ENCODE data around the gene TMEM108. TPM values are rescaled to one million over a fixed set of nuclear protein-coding genes. Genes with fewer than 3 reads are reported as not detected.

Gene TMEM108
- total and polyA plus RNA-seq, 11 donors = 0.14 to 2.8 (median 0.57) TPM

DNA sequence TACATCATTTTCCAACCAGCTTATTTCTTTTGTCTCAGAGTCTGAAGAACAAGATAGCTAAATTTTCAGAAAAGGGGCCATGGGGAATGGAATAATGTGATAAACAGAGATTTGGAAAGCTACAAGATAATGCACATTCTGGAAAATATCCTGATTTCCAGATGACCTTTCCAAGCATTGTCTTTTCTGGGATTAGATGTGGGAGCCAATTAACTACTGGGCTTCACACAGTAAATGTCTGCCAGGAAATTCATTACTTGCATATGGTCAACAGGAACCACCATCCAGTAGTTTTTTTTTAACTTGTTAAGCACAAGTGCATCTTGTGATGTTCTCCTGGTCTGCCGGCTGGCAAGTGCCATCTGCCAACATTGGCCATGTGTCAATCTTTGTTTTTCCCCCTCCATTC, 230.5 kb downstream of the TMEM108 start:
- 16 to 27% (median 25%) methylated on average over 1 of the region's 1 CpG for WGBS, 4 donors
- no peak for TF ChIP-seq POLR2A (IDR thresholded peaks at IDR 0.05)
- TF ChIP-seq, protein P1, sequence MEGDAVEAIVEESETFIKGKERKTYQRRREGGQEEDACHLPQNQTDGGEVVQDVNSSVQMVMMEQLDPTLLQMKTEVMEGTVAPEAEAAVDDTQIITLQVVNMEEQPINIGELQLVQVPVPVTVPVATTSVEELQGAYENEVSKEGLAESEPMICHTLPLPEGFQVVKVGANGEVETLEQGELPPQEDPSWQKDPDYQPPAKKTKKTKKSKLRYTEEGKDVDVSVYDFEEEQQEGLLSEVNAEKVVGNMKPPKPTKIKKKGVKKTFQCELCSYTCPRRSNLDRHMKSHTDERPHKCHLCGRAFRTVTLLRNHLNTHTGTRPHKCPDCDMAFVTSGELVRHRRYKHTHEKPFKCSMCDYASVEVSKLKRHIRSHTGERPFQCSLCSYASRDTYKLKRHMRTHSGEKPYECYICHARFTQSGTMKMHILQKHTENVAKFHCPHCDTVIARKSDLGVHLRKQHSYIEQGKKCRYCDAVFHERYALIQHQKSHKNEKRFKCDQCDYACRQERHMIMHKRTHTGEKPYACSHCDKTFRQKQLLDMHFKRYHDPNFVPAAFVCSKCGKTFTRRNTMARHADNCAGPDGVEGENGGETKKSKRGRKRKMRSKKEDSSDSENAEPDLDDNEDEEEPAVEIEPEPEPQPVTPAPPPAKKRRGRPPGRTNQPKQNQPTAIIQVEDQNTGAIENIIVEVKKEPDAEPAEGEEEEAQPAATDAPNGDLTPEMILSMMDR (IDR thresholded peaks at IDR 0.05) = no peak
- DNase-seq = no peak
- H3K9me3 ChIP-seq = no peaks in the 10 kb centered on the region
- no peak overlapping the region for H3K4me3 ChIP-seq
- H3K27ac ChIP-seq = no peak overlapping the region
- no peaks in the 10 kb centered on the region for H3K36me3 ChIP-seq
- H3K4me1 ChIP-seq = peaks cover 0 to 8% (median 0%) of the 10 kb centered on the region in 12 donors
- H3K27me3 ChIP-seq = no peaks in the 10 kb centered on the region
- intact Hi-C loops (cut with DNase I) = no loop called here
- ATAC-seq = no peak

DNA sequence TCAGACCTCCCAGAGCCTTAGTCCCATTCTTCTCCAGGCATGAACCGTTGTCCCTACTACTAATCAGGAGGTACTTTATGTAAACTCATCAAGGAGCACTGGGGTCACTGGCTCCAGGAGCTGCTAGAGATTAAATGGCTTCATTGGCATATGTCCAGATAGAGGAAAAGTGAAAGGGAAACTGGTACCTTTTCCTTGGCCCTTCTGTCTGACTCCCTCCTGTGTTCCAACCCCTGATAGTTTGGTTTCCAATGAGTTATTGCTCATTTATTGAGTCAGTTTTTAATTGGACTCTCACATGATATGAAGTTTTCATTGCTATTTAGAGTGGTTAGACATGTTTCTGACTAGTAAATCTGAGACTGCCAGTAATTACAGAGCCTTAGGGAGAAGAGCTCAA, 231.2 kb downstream of the TMEM108 start:
- Histone ChIP-seq H3K27ac (no peak overlapping the region), H3K27me3 (no peaks in the 10 kb centered on the region), H3K4me3 (no peak overlapping the region), H3K9me3 (no peaks in the 10 kb centered on the region), H3K36me3 (no peaks in the 10 kb centered on the region), H3K4me1 (peaks cover 0 to 8% (median 0%) of the 10 kb centered on the region in 12 donors)
- 25 to 43% (median 36%) methylated on average over 1 of the region's 1 CpG for WGBS, 4 donors
- ATAC-seq = no peak
- intact Hi-C loops (cut with DNase I) = no loop called here
- DNase-seq = no peak
- TF ChIP-seq, protein P1 (IDR thresholded peaks at IDR 0.05) = no peak
- TF ChIP-seq POLR2A (IDR thresholded peaks at IDR 0.05) = no peak

DNA sequence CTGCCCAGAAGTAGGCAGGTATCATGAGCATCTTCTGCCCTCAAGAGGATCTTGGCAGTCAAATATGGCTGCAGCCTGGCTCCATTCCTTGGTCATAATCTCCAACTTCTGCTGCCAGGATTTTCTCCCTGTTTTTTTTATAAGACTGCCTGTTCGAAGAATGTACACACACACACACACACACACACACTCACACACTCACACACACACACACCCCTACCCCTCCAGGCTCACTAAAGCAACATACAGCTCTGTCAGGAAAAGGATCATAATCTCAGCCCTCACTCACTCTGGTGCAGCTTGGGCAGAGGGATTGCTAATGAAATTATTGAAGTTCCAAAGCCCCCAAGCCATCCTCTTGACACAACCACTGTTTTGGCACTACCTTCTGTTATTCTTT, 232.4 kb downstream of the TMEM108 start:
- 54 to 70% (median 64%) methylated on average over 1 of the region's 1 CpG for WGBS, 4 donors

DNA sequence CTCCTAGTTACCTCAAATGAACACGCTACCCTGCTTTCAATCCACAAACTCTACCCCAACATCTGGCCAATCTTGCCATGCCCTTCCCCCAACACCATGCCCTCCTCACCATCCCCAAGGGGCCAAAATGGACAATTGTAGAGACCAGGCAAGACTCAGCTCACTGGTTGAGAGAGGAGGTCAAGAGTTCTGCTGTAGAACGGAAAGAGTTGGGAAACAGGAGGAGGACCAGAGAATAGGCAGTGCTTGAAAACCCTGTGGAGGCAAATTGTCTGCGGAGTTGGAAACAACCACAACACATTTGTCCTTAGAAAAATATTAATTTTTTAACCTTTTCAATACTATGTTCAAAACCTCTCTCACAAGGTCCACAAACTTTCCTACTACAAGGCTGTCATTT, 232.9 kb downstream of the TMEM108 start:
- WGBS, 4 donors = 83 to 86% (median 85%) methylated on average over 3 of the region's 3 CpGs
- H3K4me1 ChIP-seq = peaks cover 0 to 8% (median 0%) of the 10 kb centered on the region in 12 donors

More for the DNA sequence above, 232.4 kb downstream of the TMEM108 start:
- Histone ChIP-seq H3K9me3 (no peaks in the 10 kb centered on the region), H3K4me3 (no peak overlapping the region), H3K27ac (no peak overlapping the region), H3K27me3 (no peaks in the 10 kb centered on the region), H3K36me3 (no peaks in the 10 kb centered on the region), H3K4me1 (peaks cover 0 to 8% (median 0%) of the 10 kb centered on the region in 12 donors)
- TF ChIP-seq, protein P1 (IDR thresholded peaks at IDR 0.05) = no peak
- TF ChIP-seq POLR2A (IDR thresholded peaks at IDR 0.05) = no peak
- no peak for DNase-seq
- no peak for ATAC-seq
- intact Hi-C loops (cut with DNase I) = no loop called here

More for the DNA sequence above, 232.9 kb downstream of the TMEM108 start:
- Histone ChIP-seq H3K27ac (no peak overlapping the region), H3K27me3 (no peaks in the 10 kb centered on the region), H3K36me3 (no peaks in the 10 kb centered on the region), H3K4me3 (no peak overlapping the region), H3K9me3 (no peaks in the 10 kb centered on the region)
- ATAC-seq = no peak
- no peak for DNase-seq
- intact Hi-C loops (cut with DNase I) = no loop called here
- no peak for TF ChIP-seq POLR2A (IDR thresholded peaks at IDR 0.05)
- TF ChIP-seq, protein P1 (IDR thresholded peaks at IDR 0.05) = no peak

Data from heart left ventricle (tissue), 16 donors.